Activated CD4-positive, CD25-positive, alpha-beta regulatory T cell (primary cell): Measurements from ENCODE around the gene LGALS4.
A peak's percentile ranks its signal among the peaks of the same experiment; 100 is the strongest.
"Not testable (repeated sequence)": the region's sequence is repeated elsewhere in the genome, so short reads cannot be mapped to it uniquely, and the experiment has no call there.

Experiments
- DNase-seq, 4 experiments: peaks; one replicate each; lab custom pipeline; 2025; lab: John Stamatoyannopoulos, UW

Gene LGALS4

GRCh38 chr19:38770228-38770948 lies 42.4 kb downstream of the LGALS4 start:
- DNase-seq = not testable (repeated sequence)

GRCh38 chr19:38769635-38770211 lies 43.0 kb downstream of the LGALS4 start:
- DNase-seq = peak; percentile 61 to 88 (median 82)

- no peak for DNase-seq
Measured at GRCh38 chr19:38766276-38767047, 46.3 kb downstream of the LGALS4 start.

GRCh38 chr19:38765214-38765613 lies 47.5 kb downstream of the LGALS4 start:
- DNase-seq = no peak

GRCh38 chr19:38763795-38764220 lies 48.9 kb downstream of the LGALS4 start:
- no peak for DNase-seq

- not testable (repeated sequence) for DNase-seq
Measured at GRCh38 chr19:38761884-38762389, 50.8 kb downstream of the LGALS4 start.

GRCh38 chr19:38760805-38761517 lies 51.8 kb downstream of the LGALS4 start:
- DNase-seq = not testable (repeated sequence)

- DNase-seq = no peak
Measured at GRCh38 chr19:38759590-38760003, 53.1 kb downstream of the LGALS4 start.

GRCh38 chr19:38754196-38754595 lies 58.5 kb downstream of the LGALS4 start:
- DNase-seq = not testable (repeated sequence)

- DNase-seq = not testable (repeated sequence)
Measured at GRCh38 chr19:38753783-38754182, 59.0 kb downstream of the LGALS4 start.
